ENCODE data around the gene RGS3. TPM values are rescaled to one million over a fixed set of nuclear protein-coding genes. Genes with fewer than 3 reads are reported as not detected.
A peak's percentile ranks its signal among the peaks of the same experiment; 100 is the strongest.

The RGS3 gene
- total RNA-seq, 2 experiments from 2014 or later = 22.8 to 32.9 TPM

DNA sequence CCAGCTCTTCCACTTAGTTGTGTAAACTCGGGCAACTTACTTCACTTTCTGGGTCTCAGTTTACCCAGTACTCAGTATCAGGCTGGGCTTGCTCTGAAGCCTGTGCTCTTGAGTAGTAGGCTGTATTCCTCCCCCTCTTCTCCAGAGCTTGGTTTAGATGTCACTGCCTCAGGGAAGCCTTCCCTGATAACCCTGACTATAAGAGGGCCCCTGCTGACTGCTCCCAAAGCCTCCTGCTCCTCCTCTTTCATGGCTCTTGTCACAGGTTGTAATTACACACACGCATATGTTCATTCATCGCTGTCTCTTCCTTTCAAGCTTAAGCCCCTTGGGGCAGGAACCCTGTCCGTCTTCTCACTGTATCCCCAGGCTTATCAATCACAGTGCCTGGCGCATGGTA is 140.2 kb downstream of the RGS3 start:
- no peak for DNase-seq (ENCODE audit: low spot score)
- H3K36me3 ChIP-seq (ENCODE audit: insufficient read depth, low read length) = no peaks in the 10 kb centered on the region
- H2AFZ ChIP-seq (ENCODE audit: low read length) = peak overlapping the region; percentile 48; the same call in 1 of the 2 replicates
- no peaks in the 10 kb centered on the region for H3K9me3 ChIP-seq (ENCODE audit: low read length)
- POLR2A ChIA-PET = interaction anchor here (0.9 to 2.5 kb wide), 4 partner anchors 9 to 80 kb away, joined by 3 to 6 read pairs (median 4); no protein-coding TSS in a partner anchor
- H3K9me2 ChIP-seq (ENCODE audit: insufficient read depth, low read length) = no peaks in the 10 kb centered on the region
- peaks cover 24% of the 10 kb centered on the region for H3K4me1 ChIP-seq (ENCODE audit: insufficient read depth, low read length, poor library complexity, severe bottlenecking)
- no peaks in the 10 kb centered on the region for H4K20me1 ChIP-seq (ENCODE audit: insufficient read depth, low read length)
- no peak overlapping the region for H3K4me2 ChIP-seq (ENCODE audit: low read length)
- no peak overlapping the region for H3K27ac ChIP-seq (ENCODE audit: low read depth, low read length, poor library complexity, severe bottlenecking)
- H3K4me3 ChIP-seq (ENCODE audit: low read depth, low read length, poor library complexity, severe bottlenecking) = no peak overlapping the region
- no TSS peak for BruUV-seq (replicated peaks)
- CTCF ChIA-PET (ENCODE audit: unreplicated experiment) = interaction anchor here (0.8 to 1.3 kb wide), 2 partner anchors 12 to 22 kb away, joined by 3 read pairs; no protein-coding TSS in a partner anchor
- intact Hi-C loops (cut with micrococcal nuclease; ENCODE audit: unreplicated experiment) = no loop called here
- TF ChIP-seq CTCF (conservative IDR thresholded peaks at IDR 0.05; ENCODE audit: low read length) (no peak), EZH2phosphoT487 (IDR thresholded peaks at IDR 0.05; ENCODE audit: borderline replicate concordance, low read depth, low read length) (no peak)
- no peaks in the 10 kb centered on the region for H3K79me2 ChIP-seq (ENCODE audit: insufficient read depth, low read depth, low read length)

GRCh38 chr9:113604393-113604792 is 140.9 kb downstream of the RGS3 start:
- Histone ChIP-seq H4K20me1 (ENCODE audit: insufficient read depth, low read length) (no peaks in the 10 kb centered on the region), H2AFZ (ENCODE audit: low read length) (peak overlapping the region; percentile 48; the same call in 1 of the 2 replicates), H3K4me2 (ENCODE audit: low read length) (no peak overlapping the region), H3K36me3 (ENCODE audit: insufficient read depth, low read length) (no peaks in the 10 kb centered on the region), H3K4me3 (ENCODE audit: low read depth, low read length, poor library complexity, severe bottlenecking) (no peak overlapping the region), H3K4me1 (ENCODE audit: insufficient read depth, low read length, poor library complexity, severe bottlenecking) (peaks cover 24% of the 10 kb centered on the region), H3K79me2 (ENCODE audit: insufficient read depth, low read depth, low read length) (no peaks in the 10 kb centered on the region), H3K9me3 (ENCODE audit: low read length) (no peaks in the 10 kb centered on the region), H3K27ac (ENCODE audit: low read depth, low read length, poor library complexity, severe bottlenecking) (no peak overlapping the region), H3K9me2 (ENCODE audit: insufficient read depth, low read length) (no peaks in the 10 kb centered on the region)
- ChIA-PET POLR2A (no interaction called here), CTCF (ENCODE audit: unreplicated experiment) (interaction anchor here (0.6 to 1.7 kb wide), 3 partner anchors 13 to 770 kb away, joined by 3 to 4 read pairs (median 3); no protein-coding TSS in a partner anchor)
- BruUV-seq (replicated peaks) = no TSS peak
- no peak for TF ChIP-seq CTCF (conservative IDR thresholded peaks at IDR 0.05; ENCODE audit: low read length)
- TF ChIP-seq EZH2phosphoT487 (IDR thresholded peaks at IDR 0.05; ENCODE audit: borderline replicate concordance, low read depth, low read length) = no peak
- no peak for DNase-seq (ENCODE audit: low spot score)
- intact Hi-C loops (cut with micrococcal nuclease; ENCODE audit: unreplicated experiment) = no loop called here

DNA sequence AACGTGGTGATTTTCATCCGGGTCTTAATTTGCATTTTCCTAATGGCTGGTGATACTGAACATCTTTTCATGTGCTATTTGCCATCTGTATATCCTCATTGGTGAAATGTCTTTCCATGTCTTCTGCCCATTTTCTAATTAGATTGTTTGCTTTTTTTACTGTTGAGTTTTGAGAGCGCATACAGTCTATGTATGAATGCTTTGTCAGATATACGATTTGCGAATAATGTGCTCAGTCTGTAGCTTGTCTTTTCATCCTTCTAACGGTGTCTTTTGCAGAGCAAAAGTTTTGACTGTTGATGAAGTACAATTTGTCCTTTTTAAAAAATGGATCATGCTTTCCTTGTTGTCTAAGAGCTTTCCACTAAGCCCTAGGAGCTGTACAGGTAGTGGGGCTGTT is 143.0 kb downstream of the RGS3 start:
- H3K36me3 ChIP-seq (ENCODE audit: insufficient read depth, low read length) = no peaks in the 10 kb centered on the region
- H2AFZ ChIP-seq (ENCODE audit: low read length) = no peak overlapping the region
- no peak overlapping the region for H3K27ac ChIP-seq (ENCODE audit: low read depth, low read length, poor library complexity, severe bottlenecking)
- H3K9me2 ChIP-seq (ENCODE audit: insufficient read depth, low read length) = no peaks in the 10 kb centered on the region
- no TSS peak for BruUV-seq (replicated peaks)
- TF ChIP-seq EZH2phosphoT487 (IDR thresholded peaks at IDR 0.05; ENCODE audit: borderline replicate concordance, low read depth, low read length) = no peak
- no peak for TF ChIP-seq CTCF (conservative IDR thresholded peaks at IDR 0.05; ENCODE audit: low read length)
- ChIA-PET CTCF (ENCODE audit: unreplicated experiment) (no interaction called here), POLR2A (interaction anchor here (0.6 to 1.0 kb wide), 3 partner anchors 15 to 310 kb away, joined by 3 to 5 read pairs (median 3); no protein-coding TSS in a partner anchor)
- intact Hi-C loops (cut with micrococcal nuclease; ENCODE audit: unreplicated experiment) = no loop called here
- no peak for DNase-seq (ENCODE audit: low spot score)
- H4K20me1 ChIP-seq (ENCODE audit: insufficient read depth, low read length) = no peaks in the 10 kb centered on the region
- H3K4me2 ChIP-seq (ENCODE audit: low read length) = no peak overlapping the region
- H3K79me2 ChIP-seq (ENCODE audit: insufficient read depth, low read depth, low read length) = no peaks in the 10 kb centered on the region
- H3K9me3 ChIP-seq (ENCODE audit: low read length) = no peaks in the 10 kb centered on the region
- H3K4me3 ChIP-seq (ENCODE audit: low read depth, low read length, poor library complexity, severe bottlenecking) = no peak overlapping the region
- peaks cover 22% of the 10 kb centered on the region for H3K4me1 ChIP-seq (ENCODE audit: insufficient read depth, low read length, poor library complexity, severe bottlenecking)
